AG04449 (cell line): ENCODE data around the gene EPOP.

Experiments used
- CTCF ChIA-PET: fragments of 350-600 bp; formaldehyde crosslinking; extraction: SDS; loops from one replicate; lab custom pipeline; 2021; ENCODE audit warnings: antibody characterized with exemption; lab: Yijun Ruan, JAX
- POLR2A ChIA-PET: fragments of 400-600, 350-600 bp; formaldehyde crosslinking; extraction: SDS; loops from one replicate; lab custom pipeline; 2020; ENCODE audit warnings: antibody characterized with exemption, inconsistent platforms; lab: Yijun Ruan, JAX
- DNase-seq: peaks from one replicate; pipeline ENCODE4 v3.0.0-alpha.2; 2010; ENCODE audit warnings: low read depth, low spot score
- H3K4me3 ChIP-seq: 2 replicates; pipeline ENCODE4 v1.5.1; 2011; ENCODE audit warnings: low read depth, mild to moderate bottlenecking, control low read depth, low read length
- TF ChIP-seq, protein P1 (sequence below): IDR thresholded peaks from one replicate; pipeline ENCODE4 v1.5.1; 2011; ENCODE audit warnings: mild to moderate bottlenecking, moderate library complexity, low read length, control low read depth, inconsistent platforms; ENCODE audit not compliant: insufficient read depth; ENCODE audit errors: missing control alignments

EPOP gene

DNA sequence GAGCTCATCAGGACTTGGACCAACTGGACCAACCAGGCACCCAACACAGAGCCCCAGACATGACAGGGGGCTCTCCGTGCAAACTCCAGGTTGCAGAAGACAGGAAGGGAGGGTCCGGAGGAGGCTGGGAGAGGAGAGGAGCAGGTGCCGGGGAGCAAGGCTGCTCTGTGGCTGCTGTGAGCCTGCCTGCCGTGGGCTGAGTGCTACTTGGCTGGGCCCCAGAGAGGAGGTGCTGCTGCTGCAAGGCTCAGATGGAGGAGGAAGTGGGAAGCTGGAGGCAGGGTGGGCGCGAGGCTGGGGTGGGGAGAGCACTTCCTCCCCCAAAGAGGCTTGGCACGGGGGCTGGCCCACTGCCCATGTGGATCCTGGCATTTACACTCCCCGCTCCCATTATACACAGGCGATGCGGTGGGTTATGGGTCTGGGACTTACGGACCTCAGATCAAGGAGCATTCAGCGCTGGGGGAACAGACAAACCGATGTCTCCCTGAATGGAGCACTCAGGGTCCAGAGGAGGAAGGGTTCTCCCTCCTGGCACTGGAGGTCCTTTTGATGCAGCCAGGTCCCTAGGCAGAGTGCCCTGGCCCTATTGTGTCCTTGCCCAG lies 15.9 kb downstream of the EPOP start:
- no peak overlapping the region for H3K4me3 ChIP-seq
- POLR2A ChIA-PET = interaction anchor here (0.5 kb wide), 1 partner anchor 22 kb away, joined by 3 read pairs; no protein-coding TSS in a partner anchor
- no peak for DNase-seq
- TF ChIP-seq, protein P1, sequence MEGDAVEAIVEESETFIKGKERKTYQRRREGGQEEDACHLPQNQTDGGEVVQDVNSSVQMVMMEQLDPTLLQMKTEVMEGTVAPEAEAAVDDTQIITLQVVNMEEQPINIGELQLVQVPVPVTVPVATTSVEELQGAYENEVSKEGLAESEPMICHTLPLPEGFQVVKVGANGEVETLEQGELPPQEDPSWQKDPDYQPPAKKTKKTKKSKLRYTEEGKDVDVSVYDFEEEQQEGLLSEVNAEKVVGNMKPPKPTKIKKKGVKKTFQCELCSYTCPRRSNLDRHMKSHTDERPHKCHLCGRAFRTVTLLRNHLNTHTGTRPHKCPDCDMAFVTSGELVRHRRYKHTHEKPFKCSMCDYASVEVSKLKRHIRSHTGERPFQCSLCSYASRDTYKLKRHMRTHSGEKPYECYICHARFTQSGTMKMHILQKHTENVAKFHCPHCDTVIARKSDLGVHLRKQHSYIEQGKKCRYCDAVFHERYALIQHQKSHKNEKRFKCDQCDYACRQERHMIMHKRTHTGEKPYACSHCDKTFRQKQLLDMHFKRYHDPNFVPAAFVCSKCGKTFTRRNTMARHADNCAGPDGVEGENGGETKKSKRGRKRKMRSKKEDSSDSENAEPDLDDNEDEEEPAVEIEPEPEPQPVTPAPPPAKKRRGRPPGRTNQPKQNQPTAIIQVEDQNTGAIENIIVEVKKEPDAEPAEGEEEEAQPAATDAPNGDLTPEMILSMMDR = no peak
- CTCF ChIA-PET = interaction anchor here (13.2 to 16.0 kb wide), 2 partner anchors 8 to 105 kb away, joined by 132 to 310 read pairs; no protein-coding TSS in a partner anchor

DNA sequence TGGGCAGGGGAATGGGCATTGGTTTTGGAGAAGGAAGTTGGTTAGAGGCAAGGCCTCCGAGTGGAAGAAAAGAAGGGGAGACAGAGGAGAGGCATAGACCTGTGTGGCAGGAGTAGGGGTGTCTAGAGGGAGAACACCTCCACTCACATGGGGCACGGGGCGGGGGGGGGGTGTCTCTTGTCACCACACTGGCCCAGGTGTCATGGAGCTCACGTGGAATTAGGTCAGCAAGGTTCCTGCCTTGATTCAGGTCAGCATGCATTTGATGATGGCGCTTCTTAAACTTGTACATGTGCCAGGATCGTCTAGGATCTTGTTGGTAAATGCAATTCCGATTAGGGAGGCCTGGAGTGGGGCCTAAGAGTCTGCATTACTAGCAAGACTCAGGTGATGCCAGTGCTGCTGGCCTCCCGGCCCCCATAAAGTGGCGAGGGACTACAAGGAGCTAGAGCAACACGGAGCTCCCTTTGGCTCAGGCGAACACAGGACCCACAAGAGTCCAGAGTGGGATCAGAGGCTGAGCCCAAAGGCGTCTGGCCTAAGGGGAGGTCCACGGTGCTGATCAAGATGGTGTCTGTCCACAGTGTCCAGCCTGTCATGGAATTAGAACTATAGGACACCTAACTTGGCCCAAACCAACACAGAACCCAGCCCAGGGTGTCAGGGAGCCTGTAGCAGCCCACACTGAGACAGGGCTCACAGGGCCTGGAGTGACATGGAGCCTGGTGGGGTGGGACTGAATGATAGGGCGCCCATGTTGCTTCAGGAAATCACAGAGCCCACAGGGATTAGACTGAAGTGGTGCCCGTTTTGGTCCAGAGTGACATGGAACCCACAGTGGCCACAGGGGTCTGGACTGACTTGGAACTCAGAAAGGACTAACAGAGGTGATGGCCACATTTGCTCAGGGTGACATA lies 16.7 kb downstream of the EPOP start:
- POLR2A ChIA-PET = no interaction called here
- H3K4me3 ChIP-seq = no peak overlapping the region
- CTCF ChIA-PET = interaction anchor here (13.2 to 16.0 kb wide), 2 partner anchors 9 to 104 kb away, joined by 132 to 310 read pairs; no protein-coding TSS in a partner anchor
- TF ChIP-seq, protein P1 = no peak
- DNase-seq = no peak

DNA sequence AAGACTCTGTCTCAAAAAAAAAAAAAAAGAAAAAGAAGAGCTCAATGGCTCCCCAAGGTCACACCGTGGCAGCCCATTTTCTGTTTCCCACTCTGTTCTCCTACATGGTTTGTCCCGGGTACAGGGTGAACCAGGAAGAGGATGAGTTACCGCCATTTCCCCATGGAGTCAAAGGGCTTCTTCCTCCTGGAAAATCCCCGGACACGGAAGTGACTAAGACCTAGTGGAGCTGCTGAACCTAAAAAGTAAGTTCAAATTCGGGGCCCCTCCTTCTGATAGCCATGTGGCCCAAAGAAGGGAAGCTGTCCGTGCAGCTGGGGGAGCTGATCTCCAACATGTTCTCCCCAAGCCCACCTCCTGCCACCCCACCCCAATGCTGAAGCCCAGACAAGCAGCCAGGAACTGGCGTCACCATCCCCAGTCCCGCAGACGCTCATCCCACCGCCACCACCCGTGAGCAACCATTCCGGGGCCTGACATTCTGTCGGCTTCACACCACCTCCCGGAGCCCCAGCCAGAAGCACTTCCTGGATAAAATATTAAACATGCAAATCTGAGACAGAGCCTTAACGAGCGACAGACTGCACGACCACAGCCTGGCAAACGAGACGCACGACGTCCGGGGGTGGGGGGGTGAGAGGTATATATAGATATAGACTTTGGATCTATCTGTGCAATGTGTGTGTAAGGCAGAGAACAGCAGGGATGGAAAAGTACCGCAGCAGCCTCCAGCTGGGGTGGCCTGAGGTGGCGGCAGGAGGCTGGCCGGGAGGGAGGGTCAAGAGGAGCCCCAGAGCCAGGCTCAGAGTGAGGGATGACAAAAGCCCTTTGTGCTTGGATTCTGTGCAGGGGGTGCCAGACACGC lies 17.6 kb downstream of the EPOP start:
- H3K4me3 ChIP-seq = no peak overlapping the region
- ChIA-PET CTCF (interaction anchor here (0.6 to 16.0 kb wide), 4 partner anchors 10 to 308 kb away, joined by 3 to 310 read pairs (median 68); no protein-coding TSS in a partner anchor), POLR2A (no interaction called here)
- DNase-seq = no peak
- TF ChIP-seq, protein P1 = no peak

DNA sequence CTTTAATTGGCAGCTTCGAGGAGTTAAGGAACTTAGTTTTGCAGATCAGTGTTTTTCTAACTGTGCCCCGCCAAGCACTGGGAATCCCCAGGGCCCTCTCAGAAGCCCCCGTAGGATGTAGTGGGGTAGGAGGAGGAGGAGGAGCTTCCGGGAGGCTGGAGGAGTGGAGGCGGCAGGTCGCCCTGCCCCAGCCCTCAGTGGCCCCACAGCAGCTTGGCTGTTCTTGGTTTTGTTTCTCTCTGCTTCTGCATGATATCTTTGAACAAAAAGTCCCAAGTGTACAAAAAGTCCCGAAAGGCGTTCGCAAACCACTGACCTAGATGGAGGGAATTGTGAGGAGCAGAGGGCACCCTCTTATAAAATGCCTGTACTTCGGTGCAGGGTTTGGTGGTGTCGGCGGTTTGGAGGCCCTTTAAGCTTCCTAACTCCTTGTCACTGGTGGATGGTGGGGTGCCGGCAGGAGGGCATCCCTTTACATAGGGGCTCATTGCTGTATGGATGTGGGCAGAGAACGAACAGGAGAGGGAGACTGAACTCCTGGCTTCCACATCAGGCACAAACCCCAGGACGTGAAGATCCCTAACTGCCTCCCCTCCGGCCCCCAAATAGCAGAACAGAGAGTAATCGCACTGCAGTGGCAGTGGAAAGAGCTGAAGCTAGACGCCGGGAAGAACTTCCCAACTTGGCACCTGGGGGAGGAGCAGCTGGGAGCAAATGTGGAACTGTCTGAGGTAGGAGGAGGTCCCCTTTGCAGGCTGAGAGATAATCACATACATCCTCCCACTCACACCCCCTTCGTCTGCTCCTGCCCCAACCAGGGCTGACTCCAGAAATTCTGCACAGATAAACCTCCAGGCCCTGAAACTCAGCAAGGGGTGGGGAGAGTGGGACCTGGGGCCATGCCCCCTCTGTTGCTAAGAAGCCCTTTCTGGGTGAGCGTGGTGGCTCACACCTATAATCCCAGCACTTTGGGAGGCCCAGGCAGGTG lies 20.1 kb downstream of the EPOP start:
- no peak overlapping the region for H3K4me3 ChIP-seq
- no peak for DNase-seq
- TF ChIP-seq, protein P1 = no peak
- POLR2A ChIA-PET = no interaction called here
- CTCF ChIA-PET = interaction anchor here (1.4 to 13.2 kb wide), 3 partner anchors 12 to 306 kb away, joined by 4 to 132 read pairs (median 4); no protein-coding TSS in a partner anchor

DNA sequence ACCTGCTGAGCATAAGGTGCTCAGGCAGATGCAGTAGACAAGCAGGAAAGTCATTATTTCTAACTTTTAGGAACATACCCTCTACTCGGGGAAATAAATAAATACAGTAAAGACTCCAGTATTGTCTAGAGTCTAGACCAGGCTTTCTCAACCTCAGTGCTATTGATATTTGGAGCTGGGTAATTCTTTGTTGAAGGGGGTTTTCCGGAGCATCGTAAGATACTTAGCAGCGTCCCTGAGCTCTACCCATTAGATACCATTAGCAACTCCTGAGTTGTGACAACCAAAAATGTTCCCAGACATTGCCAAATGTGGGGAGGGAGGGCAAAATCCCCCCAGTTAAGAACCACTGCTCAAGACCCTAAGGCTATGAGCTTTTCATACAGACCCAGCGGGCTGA lies 21.1 kb downstream of the EPOP start:
- POLR2A ChIA-PET = no interaction called here

More for the DNA sequence above, 21.1 kb downstream of the EPOP start:
- CTCF ChIA-PET = interaction anchor here (1.0 to 13.2 kb wide), 5 partner anchors 8 to 305 kb away, joined by 3 to 132 read pairs (median 4); no protein-coding TSS in a partner anchor
- TF ChIP-seq, protein P1 = no peak
- no peak for DNase-seq
- no peak overlapping the region for H3K4me3 ChIP-seq
